ENCODE data around the gene MSH6.

Gene MSH6, protein sequence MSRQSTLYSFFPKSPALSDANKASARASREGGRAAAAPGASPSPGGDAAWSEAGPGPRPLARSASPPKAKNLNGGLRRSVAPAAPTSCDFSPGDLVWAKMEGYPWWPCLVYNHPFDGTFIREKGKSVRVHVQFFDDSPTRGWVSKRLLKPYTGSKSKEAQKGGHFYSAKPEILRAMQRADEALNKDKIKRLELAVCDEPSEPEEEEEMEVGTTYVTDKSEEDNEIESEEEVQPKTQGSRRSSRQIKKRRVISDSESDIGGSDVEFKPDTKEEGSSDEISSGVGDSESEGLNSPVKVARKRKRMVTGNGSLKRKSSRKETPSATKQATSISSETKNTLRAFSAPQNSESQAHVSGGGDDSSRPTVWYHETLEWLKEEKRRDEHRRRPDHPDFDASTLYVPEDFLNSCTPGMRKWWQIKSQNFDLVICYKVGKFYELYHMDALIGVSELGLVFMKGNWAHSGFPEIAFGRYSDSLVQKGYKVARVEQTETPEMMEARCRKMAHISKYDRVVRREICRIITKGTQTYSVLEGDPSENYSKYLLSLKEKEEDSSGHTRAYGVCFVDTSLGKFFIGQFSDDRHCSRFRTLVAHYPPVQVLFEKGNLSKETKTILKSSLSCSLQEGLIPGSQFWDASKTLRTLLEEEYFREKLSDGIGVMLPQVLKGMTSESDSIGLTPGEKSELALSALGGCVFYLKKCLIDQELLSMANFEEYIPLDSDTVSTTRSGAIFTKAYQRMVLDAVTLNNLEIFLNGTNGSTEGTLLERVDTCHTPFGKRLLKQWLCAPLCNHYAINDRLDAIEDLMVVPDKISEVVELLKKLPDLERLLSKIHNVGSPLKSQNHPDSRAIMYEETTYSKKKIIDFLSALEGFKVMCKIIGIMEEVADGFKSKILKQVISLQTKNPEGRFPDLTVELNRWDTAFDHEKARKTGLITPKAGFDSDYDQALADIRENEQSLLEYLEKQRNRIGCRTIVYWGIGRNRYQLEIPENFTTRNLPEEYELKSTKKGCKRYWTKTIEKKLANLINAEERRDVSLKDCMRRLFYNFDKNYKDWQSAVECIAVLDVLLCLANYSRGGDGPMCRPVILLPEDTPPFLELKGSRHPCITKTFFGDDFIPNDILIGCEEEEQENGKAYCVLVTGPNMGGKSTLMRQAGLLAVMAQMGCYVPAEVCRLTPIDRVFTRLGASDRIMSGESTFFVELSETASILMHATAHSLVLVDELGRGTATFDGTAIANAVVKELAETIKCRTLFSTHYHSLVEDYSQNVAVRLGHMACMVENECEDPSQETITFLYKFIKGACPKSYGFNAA (N-terminal part only)

DNA sequence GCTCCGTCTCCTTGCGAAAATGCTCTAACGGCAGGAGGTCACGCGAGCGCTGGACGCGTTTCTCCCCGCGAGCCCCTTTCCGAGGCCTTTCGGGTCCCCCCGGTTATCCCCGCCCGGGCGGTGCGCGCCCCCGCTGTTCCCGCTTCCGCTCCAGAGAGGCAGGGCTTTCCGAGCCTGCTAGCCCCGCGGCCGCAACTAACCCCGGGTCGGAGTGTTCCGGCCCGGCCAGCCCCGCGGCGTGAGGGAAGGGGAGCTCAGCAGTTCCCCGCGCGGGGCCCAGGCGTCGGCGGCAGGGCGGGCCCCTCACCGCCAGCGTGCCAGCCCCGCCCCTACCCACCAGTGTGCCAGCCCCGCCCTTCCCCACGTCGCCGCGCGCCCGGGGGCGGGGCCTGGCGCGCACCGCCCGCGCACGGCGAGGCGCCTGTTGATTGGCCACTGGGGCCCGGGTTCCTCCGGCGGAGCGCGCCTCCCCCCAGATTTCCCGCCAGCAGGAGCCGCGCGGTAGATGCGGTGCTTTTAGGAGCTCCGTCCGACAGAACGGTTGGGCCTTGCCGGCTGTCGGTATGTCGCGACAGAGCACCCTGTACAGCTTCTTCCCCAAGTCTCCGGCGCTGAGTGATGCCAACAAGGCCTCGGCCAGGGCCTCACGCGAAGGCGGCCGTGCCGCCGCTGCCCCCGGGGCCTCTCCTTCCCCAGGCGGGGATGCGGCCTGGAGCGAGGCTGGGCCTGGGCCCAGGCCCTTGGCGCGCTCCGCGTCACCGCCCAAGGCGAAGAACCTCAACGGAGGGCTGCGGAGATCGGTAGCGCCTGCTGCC lies at the start of gene MSH6:
MSH6 (plus strand) TSS at position 475 of the 815 bp plus-strand sequence; CDS start at position 564, 89 bp downstream.
- peak; percentile 92 for DNase-seq

DNA sequence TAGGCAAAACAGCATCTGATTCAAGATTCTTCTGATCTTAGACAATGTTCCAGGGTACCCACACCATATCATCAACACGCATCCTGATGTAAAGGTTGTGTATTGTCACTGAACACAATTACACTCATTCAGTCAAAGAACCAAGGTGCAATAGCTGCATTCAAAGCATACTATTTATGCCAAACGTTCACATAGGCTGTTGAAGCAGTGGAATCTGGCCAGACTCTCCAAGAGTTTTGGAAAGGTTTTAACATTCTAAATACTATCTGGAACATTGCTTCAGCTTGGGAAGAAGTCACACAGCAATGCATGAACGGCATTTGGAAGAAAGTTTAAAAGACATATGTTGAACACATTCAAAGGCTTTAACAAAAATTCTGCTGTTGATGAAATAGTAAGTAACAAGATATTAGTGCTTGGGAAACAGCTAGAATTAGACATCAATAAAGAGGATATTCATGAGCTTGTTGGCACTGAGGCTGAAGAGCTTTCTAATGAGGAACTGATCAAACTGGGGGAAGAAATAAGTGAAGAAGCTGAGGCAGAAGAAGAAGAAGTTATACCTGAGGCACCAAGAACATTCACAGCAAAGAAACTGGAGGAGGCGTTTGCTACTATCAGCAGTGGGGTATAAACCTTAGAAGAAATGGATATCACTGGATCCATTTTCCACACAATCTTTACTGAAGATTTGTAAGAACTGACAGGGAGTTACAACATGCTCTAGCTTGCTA lies 47.6 kb upstream of the MSH6 start:
- no peak for DNase-seq

DNA sequence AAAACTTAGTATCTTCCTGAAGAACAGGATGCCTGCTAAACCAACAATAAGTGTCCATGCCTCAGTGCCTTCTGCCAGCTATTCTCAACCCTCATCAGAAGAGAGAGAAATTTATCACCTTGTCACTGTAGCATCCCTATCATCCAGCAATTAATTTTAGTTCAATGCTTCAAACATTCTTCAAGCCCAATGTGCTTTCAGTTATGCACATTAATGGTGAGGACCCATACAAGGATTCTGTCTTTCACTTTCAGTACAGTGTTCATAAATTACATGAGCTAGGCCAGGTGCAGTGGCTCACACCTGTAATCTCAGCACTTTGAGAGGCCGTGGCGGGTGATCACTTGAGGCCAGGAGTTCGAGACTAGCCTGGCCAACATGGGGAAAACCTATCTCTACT lies 47.0 kb upstream of the MSH6 start:
- DNase-seq = no peak

DNA sequence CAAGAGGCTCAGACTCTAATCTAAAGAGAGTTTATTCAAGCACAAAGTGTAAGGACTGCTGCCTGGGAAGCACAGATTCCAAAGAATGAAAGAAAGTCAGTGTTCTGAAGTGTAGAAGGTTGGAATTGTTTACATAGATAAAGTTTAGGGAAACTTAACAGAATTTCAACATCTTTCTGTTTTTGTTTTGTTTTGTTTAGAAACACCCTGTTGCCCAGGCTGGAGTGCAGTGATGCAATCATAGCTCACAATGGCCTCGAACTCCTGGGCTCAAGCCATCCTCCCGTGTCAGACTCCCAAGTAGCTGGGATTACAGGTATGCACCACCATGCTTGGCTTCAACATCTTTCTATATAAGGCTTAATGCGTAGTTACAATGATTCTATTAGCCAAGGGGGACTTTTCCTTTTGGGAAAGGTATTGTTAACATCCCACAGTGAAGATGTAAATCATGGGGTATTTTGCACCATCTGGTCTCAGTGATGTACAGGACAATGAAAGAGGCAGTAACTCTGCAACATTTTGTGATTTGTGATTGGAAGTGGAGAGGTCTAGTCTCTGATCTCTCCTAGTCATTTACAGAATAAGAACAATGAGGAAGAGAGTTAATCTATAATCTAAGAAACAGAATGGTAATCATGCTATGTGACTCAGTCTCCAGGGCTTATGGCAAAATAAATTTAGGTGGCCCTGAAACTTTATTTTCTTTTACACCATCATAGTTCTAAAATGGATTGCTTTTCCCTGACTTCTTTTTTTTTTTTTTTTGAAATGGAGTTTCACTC lies 45.6 kb upstream of the MSH6 start:
- no peak for DNase-seq

DNA sequence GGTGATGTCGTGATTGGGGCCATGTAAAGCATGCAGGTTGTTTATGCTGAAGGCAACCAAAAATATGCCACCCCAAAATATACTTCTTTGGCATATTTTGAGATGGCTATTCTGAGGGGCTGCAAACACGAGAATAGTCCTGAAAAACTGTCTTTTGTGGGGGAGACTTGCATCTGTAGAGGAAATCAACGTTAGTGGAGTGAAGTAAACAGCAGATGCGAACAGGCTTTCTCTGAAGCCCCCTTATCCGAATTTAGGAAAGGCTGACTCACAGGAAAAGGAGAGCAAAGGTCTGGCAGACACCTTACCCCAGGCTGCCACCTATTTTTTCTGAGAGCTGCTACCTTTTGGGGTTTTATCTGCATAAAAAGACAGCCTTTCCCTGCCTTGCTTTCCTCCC lies 44.6 kb upstream of the MSH6 start:
- no peak for DNase-seq

DNA sequence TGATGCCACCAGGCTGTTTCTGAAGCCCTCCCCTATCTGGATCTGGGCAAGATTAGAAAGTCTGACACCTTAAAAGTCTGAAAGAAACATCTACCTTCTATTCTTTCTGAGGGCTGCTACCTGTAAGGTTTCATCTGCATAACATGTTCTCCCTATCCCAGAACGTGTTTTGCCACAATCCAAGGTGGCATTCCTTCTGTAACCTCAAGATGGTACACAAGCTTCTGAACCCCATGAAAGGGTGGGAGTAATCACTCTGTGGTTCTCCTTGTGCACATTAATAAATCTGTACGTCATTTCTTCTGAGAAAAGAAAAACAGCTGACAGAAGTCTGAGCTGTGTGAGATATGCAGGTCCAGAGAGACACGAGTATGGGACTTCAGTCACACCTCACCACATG lies 41.8 kb upstream of the MSH6 start:
- no peak for DNase-seq

DNA sequence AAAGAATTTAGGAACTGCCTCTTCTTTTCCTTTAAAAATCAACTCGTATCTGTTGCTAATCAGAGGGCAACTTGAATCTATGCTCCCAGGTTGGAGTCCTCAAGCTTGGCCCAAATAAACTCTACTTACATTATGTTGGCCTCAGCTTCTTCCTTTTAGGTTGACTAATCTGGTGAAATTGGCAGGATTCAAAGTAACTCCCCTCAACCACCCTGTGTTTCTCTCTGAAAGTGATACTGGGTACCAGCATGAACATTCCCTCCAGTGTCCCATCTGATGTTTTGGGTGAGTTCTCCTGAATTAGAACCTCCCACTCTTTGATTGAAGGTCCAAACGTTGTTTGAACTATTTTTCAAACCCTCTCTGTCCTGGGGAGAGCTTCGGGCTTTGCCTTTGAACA lies 41.3 kb upstream of the MSH6 start:
- DNase-seq = no peak

DNA sequence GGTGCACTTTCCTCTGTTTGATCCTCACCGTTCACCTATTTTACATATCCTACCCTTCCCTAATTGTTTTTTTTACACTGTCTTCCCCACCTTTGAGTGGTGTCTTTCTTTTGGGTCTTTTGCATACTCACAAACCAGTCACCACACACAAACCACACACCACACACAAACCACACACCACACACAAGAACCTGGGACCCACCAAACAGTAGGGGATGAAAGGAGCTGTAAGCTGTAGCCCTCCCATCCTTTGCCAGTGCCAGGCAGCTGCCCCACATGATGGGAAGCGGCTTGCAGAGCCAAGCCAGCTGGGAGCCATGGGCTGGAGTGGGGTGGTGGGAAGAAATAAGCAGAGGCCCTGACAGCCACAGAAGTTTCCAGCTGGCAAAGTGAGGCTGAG lies 38.9 kb upstream of the MSH6 start:
- no peak for DNase-seq

DNA sequence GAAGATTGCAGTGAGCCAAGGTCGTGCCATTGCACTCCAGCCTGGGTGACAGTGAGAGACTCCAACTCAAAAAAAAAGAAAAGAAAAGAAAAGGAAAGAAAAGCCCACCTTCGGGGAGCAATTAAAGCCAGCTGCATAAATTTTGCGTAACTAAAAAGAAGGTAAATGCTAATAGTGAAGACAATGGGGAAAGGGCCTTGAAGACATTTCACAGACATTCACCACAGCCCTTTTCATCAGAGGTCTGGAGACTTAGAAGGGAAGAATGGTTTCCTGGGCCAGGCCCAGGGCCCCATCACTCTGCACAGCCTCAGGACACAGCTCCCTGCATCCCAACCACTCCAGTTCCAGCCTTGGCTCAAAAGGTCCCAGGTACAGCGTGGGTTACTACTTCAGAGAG lies 35.1 kb upstream of the MSH6 start:
- no peak for DNase-seq

DNA sequence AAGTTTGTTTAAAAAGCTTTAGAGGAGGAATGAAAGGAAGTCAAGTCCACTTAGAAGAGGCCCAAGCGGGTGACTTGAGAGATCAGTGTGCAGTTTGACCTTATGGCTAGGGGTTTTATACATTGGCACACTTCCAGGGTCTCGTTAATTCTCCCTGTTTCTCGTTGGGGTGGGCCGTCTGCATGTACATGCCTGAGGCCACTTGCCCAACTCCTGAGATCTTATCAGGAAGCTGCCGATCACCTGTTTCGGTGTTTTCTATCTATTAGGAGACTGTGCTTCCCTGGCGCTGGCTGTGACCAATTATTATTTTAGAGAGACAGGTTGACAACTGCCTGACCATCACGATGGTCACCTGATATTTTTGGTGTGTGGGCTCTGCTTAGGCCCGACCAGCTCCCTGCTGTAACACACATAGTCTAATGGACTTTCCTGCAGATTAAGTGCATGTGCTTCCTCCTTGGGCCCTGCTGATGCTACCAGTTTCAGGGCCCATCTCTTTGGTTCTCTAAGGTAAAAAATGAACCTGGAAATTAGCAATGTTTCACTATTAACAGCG lies 31.0 kb upstream of the MSH6 start:
- no peak for DNase-seq

DNA sequence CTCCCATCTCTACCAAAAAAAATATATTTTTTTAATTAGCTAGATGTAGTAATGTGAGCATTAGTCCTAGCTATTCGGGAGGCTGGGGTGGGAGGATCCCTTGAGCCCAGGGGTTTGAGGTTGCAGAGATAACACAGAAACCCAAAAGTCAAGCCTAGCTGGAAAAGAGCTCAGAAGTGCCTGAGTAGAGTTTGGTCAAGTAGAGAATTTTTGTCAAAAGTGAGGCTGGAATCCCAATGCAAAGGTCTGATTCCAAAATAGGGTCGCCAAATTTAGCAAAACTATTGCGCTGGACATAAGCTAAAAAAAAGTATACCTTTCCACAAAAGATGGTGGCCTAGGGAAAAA lies 15.5 kb upstream of the MSH6 start:
- DNase-seq = no peak

DNA sequence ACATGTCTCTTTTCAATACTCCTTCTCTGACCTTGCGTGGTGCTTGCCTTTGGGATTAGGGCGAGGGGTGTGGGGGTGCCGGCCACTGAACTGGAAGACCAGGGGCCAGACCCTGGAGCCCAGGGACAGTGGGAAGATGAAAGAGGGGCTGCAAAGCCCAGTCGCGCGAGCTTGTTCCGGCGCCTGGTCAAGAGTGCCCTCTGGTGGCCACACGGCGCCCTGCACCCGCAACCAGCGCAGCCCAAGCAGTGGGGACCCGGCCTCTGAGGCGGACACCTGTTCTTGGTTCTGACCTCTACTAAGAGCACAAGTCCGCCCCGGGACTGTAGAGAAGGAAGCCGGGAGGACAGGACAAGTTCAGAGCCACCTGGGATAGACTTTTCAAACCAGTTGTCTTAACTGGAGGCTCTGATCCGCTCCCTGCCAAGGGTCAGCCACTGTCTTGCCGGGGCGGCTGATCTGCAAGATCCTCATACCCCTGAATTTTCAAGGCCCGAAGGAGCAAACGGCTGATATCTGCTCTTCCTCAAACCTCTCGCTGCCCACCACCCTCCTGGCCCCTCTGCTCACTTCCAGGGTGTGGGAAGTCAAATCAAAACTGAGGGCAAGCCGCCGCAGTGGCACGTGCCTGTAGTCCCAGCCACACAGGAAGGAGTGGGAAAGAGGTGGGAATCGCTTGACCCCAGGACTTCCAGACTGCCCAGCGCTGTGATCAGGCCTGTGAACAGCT lies 14.9 kb upstream of the MSH6 start:
- DNase-seq = peak; percentile 78

DNA sequence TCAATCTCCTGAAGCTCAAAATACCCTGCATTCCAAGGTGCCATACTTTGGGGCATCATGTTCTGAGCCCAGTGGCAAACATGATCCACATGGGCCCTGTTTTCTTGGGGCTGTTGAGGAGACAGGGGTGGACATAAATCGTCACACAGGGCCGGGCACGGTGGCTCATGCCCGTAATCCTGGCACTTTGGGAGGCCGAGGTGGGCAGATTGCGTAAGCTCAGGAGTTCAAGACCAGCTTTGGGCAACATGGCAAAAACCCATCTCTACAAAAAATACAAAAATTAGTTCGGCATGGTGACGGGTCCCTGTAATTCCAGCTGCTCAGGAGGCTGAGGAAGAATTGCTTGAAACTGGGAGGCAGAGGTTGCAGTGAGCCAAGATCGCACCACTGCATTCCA lies 13.6 kb upstream of the MSH6 start:
- no peak for DNase-seq

DNA sequence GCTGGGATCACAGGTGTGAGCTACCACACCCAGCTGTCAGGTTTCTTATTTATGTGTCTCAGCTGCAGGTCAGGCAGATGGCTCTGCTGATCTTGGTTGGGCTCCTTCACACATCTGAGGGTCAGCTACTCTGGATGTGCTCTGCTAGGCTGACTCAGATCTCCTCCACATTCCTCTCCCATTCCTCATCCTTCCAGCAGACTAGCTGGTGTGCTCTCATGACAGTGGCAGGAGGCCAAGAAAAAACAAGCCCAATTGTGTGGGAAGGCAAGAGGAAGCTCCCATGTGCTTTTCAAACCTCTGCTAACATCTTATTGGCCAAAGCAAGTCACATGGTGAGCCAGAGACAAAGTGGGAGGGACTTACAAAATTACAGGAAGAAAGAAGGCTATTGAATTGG lies 11.7 kb upstream of the MSH6 start:
- DNase-seq = no peak

DNA sequence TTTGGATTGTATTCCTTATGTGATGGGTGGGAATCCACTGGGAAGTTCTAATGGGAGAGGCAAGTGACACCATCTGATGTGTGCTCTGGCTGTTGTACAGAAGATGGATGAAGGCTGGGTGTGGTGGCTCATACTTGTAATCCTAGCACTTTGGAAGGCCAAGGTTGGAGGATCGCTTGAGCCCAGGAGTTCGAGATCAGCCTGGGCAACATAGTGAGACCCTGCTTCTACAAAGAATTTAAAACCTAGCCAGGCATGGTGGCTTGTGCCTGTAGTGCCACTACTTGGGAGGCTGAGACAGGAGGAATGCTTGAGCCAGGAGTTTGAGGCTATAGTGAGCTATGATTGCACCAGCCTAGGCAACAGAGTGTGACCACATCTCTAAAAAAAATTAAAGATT lies 10.6 kb upstream of the MSH6 start:
- no peak for DNase-seq

DNA sequence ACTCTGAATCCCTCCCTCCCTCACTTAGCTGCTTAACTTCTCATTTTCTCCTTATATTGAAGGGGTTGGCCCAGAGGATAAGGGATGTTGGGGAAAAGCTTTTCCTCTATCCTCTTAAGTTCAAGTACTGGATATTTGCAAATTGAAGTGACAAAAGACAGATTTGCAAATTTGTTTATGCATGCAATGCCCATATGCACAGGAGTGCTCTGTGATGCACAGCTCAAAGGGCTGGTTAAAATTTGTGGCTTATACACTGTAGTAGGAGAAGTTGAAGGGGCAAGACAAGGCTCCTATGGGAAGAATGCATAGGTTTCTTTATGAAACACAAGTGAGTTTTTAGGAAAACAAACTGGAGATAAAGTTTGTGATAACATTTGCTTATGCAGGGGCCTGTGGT lies 8.4 kb upstream of the MSH6 start:
- no peak for DNase-seq

DNA sequence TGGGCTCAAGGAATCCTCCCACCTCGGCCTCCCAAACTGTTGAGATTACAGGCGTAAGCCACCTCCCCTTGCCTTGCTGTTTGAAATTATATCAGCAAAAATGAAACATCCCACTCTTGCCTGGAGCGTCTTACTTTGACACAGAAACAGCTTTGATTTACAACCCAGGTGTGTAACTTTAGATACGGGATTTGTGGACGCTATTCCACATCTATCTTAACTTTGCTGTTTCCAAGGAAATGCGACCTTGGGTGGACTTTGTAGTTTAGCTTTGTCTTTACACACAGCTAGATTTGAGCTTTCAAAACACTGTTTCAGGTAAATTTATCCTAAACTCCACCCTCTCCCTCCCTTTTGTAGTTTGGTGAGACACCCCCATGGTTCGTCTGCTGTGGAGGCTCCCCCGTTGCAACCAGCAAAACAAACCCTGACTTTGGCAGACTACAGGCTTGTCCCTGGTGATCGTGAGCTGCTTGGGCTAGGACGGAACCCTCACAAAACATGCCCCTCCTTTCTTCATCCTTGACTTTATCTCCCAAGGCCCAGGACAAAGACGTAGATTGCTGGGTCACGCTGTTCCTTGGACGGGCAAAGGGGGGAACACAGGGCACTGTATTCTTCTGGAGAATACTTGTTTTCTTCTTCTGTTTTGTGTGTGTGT lies 5.5 kb upstream of the MSH6 start:
- DNase-seq = no peak

DNA sequence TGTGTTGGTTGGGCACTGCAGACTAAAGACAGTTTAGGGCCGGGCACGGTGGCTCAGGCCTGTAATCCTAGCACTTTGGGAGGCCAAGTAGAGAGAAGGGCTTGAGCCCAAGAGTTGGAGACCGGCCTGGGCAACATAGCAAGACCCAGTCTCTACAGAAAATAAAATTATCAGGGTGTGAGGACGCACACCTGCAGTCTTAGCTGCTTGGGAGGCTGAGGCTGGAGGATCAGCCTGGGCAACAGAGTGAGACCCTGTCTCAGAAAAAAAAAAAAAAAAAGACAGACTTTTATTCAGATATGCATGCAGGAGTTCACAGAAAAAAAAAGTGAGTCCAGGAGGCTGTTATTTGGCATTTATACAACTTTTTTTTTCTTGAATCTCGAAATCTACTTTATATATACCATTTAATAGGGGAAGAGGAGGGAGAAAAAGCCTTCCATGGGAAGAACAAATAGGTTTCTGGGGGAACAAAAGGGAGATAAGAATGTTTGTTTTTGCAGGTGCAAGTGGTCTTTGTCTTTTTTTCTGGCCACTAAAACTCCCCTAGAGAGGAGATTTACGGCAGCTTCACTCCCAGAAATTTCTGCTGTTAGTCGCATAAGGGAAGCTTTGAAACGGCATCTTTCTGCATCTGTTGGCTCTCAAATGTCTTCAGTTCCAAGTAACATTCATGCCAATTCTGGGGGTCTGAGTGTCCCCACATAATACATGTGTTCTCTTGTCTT lies 4.1 kb upstream of the MSH6 start:
- no peak for DNase-seq

DNA sequence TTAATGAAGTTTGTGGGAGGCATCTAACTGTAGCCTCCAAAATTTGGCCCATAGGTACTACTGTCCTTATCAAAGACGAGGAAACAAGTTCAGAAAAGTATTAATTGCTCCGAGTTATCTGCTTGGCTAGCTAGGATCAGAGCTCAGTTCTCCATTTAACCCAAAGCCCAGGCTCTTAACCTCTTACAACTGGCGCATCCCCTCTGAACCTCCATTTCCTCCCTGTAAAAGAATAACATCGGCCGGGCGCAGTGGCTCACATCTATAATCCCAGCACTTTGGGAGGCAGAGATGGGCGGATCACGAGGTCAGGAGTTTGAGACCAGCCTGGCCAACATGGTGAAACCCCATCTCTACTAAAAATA lies 3.5 kb upstream of the MSH6 start:
- no peak for DNase-seq

Data from CD4-positive, alpha-beta T cell treated with Interleukin-17A for 4 hours (primary cell).